GM21528 (cell line): ENCODE results near the gene YAP1.
"Not testable (repeated sequence)": the region's sequence is repeated elsewhere in the genome, so short reads cannot be mapped to it uniquely, and the experiment has no call there.

Experiments
- ATAC-seq: cut with Tn5 transposase; IDR thresholded peaks from one replicate; pipeline ENCODE4 v1.9.1; 2021; ENCODE audit warnings: mild to moderate bottlenecking, moderate library complexity; ENCODE audit not compliant: unreplicated experiment, low FRiP score

The YAP1 gene

DNA sequence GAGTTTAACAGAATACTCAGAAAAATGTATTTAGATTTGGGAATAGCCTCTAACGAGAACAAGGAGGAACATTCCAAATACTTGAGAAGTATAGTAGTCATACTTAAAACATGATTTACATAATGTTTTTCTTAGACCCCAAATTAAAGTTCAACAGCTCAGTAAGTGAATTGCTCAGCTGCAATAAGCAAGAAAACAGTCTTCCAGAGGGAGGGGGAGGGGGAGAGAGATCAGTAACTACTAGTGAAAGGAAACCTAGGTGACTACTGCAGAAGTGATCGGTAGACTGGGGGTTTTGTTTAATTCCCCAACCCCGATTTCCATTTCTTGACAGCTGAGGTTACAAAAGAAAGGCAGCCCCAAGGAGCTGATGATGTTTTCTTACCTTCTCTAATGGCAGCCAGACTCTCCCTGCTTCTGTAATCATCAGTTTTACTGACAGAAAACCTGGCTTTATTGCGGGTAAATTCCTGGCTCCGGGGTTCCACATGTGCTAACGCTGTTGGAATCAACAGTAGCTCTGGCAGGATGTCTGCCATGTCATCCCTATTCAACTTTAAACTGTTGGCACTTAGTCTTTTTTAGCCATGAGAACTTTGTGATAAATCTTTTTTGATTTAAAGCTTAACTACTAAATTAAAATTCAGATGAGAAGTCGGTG, 124.7 kb downstream of the YAP1 start:
- no peak for ATAC-seq

DNA sequence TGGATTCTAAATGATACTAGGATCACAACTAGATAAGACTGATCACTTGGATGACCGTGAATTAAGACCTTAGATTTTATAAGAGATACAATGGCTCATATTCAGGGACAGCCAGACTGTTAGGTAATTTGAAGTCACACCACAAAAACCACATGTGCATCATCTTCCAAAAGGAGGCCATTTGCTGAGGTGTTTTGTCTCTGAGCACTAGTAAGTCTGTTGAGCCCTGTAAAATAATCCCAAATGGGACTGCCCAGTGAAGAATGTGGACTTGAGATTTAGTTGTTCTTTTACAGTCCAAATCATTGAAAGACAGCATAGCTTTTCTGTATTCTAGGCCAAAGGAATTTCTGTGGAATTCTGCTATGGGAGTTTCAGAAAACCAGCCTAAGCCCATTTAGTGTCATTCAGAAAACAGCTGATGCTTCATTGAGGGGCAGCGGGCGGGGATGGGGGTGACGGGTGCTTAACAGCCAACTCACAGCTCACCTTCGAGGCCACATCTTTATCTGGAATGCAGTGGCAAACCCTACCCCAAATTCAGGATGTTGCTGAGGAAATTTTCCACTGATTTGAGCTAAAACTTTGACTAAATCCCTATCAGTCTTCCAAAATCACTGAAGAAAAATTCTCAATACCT, 127.0 kb downstream of the YAP1 start:
- no peak for ATAC-seq

DNA sequence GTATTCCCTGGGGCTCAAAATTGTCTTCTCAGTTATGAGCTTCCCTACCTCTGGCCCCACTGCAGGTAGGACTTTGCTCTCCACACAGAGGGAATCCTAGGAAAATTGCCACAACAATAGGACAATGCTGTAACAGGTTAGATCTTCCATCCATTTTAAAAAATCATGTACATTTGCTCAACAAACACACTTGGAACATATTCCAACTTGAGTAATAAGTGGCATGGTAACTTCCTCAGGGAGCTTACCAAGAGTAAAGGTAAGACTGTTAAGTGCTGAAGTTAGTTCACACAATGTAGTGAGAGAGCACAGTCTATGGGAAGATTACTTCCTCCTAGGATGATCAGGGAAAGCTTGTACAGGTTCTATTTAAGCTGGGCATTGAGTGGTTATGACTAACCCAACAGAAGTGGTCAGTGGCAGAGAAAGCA, 128.2 kb downstream of the YAP1 start:
- ATAC-seq: no peak

DNA sequence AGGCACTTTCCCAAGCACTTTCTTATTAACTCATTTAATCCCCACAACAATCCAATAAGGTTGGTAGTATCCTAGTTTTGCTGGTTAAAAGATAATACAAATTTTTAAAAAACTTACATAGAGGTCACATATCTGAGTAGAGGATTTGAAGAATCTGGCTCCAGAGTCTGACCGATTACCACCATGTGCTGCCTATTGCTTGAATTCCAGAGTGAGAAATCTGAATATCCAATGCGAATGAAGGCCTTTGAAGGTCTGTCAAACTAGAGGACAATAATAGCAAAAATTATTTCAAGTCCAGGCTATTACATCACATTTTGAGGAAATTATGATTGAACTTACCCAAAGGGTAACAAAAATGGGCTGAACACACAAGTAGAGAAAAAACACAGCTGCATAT, 129.2 kb downstream of the YAP1 start:
- no peak for ATAC-seq

DNA sequence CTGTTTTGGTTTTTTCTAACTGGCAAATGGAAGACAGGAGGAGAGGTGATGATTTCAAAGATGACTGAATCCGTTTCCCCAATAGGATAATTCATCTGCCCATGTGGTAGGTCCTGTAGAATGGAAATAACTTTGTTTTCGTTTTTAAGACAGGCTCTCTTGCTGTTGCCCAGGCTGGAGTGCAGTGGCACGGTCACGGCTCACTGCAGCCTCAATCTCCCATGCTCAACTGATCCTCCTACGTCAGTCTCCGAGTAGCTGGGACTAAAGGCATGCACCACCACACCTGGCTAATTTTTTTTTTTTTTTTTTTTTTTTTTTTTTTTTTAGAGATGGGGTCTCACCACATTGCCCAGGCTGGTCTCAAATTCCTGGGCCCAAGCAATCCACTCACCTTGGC, 129.7 kb downstream of the YAP1 start:
- ATAC-seq: no peak

DNA sequence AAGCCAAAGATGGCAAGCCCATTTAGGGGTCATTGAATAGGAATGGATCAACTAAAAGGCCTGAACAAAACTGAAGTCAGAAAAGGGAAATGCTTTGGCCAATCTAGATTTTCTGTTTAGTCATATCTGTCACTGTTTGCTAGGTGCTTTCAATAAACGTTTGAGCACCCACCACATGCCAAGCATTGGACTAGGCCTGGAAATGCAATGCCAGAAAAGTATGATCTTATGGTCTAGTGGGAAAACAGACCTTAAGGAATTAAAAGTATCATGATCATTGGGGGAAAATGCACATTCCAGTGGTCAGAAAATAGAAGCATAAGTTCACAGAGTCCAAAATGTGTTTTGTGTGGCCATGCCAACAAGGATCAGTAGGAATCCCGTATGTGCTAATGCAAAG, 130.3 kb downstream of the YAP1 start:
- ATAC-seq: no peak

DNA sequence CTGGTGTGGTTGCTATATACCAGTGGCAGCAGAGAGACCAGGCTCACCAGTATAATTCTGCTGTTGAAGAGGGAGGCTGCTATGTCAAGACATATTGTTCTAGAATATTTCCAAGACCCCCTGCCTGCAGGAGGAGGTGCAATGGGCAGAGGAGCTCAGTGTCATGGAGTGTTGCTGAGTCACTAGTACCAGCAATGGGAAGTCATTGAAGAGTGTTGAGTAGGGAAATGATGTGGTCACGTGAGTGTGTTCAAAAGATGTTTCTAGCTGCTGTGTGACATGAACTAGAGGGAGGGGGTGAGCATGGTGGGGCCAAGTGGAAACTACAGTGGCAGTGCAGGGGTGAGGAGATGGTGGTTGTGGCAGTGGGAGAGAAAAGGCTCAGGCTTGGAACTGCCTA, 130.8 kb downstream of the YAP1 start:
- ATAC-seq: no peak

DNA sequence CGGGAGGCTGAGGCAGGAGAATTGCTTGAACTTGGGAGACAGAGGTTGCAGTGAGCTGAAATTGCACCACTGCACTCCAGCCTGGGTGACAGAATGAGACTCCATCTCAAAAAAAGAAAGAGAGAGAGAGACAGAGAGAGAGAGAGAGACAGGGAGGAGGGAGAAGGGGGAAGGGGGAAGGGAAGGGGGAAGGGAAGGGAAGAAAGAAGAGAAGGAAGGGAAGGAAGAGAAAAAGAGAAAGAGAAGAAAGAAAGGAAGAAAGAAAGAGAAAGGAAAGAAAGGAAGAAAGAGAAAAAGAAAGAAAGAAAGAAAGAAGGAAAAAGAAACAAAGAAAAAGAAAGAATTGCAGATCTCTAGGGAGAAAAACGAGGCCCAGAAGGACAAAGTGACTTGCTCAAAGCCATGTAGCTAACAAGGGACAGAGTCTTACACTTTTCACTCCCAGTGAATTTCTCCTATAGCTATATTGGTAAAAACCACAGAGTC, 133.2 kb downstream of the YAP1 start:
- ATAC-seq: no peak

DNA sequence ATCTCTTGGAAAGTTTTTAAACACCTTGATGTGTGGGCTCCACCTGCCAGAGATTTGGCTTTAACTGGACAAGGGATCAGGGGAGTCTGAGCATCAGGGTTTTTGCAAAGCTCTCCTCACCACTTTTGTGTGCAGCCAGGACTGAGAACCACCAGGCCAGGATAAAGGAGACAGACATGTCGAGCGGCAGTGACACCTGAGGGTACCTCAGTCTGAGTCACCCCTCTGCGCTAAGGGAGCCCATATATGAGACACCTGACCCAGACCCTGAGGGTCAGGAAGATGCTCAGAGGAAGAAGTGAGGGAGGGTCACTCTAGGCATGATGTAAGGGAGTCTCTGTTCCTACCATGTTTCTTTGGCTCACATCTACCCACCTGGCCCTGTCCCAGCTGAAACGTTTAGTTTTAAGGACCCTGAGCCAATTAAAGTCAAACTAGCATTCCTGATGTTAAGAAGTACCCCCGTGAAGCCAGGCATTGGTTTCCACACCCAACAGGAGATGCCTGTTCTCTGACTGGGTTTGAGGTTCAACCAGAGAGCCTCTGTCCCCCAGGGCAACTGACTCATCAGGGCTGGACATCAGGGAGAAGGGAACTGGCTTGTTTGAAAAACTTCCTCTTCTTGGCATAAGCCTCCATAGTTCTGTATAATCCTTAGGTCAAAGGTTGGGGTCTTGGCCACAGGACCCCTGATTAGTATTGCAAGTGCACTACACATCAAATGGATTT, 134.6 kb downstream of the YAP1 start:
- no peak for ATAC-seq

DNA sequence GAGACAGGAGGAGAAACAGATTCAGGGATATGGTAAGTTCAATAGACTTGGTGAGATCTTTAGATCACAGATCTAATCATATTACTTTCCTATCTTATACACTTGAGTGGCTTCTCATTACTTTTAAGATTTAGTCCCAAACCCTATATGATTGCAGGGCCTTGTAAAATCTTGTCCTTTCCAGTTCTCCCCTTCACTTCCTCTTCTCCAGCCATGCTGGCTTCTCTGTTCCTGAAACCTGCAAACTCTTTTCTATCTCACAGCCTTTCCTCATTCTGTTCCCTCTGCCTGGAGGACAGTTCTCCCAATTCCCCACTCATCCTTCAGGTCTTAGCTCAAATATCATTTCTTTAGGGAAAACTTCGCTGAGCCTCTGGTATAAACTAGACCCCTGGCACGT, 141.2 kb downstream of the YAP1 start:
- ATAC-seq: no peak

DNA sequence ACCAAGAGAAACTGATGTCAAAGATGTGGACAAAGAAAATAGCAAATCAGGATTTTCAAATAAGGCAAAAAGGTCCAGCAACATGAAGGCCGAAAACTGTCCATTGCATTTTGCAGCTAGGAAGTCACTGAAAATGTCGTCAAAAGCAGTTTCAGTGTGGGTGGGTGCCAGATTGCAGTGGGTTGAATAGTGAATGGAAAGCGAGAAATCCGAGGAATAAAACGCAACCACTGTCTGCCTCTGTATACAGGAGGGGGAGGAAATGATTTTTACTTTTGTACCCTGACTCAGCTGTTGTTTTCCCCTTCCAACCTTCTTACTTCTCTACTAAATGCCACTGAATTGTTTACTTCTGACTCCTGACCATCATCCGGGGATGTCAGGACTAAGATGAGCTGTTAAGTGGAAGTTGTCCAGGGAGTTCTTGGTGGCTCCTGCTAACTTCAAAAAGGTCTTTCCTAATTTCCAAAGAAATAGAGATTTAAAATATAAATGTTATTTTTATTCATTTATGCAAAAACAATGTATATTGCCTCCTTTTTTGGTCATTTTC, 142.2 kb downstream of the YAP1 start:
- ATAC-seq: no peak

DNA sequence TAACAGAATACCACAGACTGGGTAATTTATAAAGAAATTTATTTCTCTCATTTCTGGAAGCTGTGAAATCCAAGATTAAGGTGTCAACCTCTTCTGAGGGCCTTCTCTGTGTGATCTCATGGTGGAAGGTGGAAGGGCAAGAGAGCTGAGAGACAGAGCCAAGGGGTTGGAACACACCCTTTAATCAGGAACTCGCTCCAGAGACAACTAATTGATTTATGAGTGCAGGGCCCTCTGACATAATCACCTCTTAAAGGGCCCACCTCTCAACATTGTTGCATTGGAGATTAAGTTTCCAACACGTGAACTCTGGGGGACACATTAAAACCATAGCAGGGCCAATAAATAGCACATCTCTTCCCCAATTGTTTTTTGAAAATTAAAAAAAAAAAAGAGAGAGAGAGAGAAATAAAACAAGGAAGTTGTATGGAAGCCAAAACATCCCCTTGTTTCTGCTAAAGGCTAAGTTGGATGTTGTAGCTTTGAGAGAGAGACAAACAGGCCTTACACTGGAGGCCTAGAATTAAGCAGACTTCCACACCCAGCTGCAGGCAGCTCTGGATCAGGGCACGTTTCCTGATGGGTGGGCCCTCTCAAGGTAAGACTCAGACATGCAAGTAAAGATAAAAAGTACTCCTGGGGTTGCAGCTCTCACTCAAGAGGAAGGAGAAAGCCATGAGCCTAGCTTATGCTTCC, 142.9 kb downstream of the YAP1 start:
- no peak for ATAC-seq

DNA sequence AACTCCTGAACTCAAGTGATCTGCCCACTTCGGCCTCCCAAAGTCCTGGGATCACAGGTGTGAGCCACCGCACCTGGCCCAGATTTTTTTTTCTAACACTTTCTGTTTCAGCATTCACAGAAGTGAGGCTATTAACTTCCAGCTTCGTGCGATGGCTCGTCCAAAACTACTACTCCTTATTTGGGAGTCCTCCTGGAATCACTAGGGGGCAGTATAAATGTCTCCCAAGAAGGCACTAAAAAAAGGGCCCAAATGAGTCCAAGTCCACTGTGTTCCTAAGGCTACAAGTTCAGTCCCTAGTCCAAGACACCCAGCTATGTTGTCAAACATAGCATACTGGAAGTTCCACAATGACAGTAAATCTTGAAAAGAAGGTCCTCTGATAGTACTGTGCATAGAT, 143.8 kb downstream of the YAP1 start:
- no peak for ATAC-seq

DNA sequence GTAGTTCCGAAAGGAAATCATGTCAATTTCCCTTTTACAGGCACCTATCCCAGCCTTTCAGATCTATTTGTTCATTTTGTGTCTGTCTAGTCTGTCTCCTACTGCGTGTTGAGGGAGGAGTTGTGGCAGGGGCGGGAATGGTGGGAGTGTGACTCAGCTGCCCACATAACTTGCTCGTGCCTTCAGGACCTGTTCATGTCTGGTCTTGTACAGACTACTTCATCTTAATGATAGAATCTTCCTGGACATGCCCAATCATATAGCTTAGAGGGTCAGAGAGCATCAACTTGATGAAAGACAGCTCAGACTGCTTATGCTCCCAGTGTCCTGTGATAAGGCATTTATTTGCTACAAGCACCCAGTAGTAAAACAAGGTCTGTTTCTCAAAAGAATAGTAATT, 146.0 kb downstream of the YAP1 start:
- no peak for ATAC-seq

DNA sequence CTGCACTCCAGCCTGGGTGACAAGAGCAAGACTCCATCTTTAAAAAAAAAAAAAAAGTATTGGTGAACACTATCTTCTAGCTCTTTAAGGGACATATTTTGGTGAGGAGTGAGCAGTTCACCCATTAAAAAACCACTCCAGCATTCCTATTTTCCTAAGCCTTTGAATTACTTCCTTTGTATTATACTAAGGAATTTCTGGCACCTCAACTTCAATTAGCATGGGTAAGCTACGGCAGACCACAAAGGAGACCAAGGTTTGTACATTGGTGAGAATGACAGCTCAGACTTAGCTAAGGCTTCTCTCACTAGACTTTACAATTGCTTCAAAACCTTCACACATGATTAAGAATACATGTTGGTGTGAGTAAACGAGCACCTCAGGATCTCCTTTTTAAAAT, 150.0 kb downstream of the YAP1 start:
- no peak for ATAC-seq

DNA sequence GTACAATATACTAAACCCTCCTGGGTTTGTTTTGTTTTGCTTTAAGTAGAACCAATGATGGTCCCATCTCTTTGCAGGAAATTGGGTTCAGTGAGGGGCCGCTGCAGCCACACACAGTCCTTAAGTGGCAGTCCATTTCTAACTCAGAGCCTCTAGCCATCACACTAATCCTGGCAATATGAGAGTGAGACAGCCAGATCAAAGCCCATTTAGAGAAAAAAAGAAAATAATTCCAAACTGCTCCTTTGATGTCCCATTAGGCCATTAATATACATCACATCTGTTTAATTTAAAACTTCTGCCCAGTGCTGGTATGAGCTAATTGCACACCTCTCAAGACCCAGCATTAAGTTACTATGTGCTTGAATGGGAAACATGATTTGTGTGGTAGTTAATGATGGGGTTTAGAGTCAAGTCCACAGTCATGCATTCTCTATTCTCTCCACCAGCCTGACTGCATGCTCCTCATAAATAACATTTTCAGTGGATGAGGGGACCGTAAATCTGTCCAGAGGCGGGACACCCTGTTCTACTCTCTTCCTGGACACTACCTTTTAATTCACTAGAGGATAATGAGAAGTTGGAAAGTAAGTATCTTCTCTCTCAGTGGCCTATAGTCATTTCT, 153.2 kb downstream of the YAP1 start:
- ATAC-seq: no peak

DNA sequence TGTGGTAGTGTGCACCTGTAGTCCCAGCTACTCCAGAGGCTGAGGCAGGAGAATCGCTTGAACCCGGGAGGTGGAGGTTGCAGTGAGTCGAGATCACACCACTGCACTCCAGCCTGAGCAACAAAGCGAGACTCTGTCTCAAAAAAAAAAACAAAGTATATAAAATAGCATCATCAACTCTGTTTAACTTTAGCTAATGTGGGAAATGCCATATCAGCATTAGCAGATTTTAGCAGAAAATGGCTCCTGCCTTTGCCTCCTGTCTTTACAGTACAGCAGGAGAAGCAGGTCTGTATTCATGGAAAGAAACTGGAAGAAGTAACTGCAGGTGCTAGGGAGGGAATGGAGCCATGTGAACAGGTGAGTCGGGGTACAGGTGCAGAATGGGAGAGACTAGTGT, 154.5 kb downstream of the YAP1 start:
- ATAC-seq: not testable (repeated sequence)

DNA sequence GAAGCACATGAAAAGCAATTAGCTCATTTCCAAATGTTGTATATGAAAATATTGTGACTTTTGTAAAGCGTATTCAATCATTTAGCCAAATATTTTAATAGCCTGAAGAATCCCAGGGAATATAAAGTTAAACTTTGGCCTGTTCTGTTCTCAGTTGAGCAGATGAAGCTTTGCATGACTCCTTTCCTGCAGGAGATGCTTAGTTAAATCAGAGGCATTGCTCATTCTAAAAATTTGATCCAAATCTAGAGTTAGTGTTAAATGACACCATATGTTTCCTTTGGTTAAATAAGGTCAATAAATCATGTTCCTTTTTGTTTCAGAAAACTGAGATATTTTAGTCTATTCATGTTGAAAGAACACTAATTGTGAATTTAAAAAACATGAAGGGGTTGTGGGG, 155.9 kb downstream of the YAP1 start:
- ATAC-seq: no peak

DNA sequence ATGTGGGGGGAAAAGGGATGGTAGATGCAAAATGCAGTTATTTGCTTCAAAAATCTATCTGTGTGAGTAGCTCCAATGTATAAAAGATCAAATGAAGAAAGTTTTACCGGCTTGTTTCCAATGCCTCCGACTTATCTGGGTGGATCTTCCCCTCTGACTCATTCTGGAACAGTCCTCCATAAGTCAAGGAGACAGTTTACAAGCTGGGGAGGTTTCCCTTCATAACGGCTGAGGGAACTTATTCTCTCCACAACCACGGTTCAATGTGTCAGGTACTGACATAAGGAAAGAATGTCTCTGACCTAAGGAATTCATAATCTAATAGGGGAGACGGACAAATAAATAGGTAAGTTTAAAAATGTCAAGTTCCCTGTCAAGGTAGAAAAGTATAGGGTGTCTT, 157.4 kb downstream of the YAP1 start:
- no peak for ATAC-seq
